Endothelial cell of umbilical vein (primary cell): ENCODE results near the gene ZIC4. TPM values are rescaled to one million over a fixed set of nuclear protein-coding genes. Genes with fewer than 3 reads are reported as not detected.

Experiments used
- BruUV-seq: library from RNA; stranded (reverse); fragments of 400-500 nt; replicated peaks from 2 replicates; lab custom pipeline; 2021; lab: Mats Ljungman, UMichigan
- CTCF ChIA-PET: fragments of 300-600, 350-600 bp; sonication (Branson Sonifier 250); formaldehyde crosslinking; loops from one replicate; lab custom pipeline; 2021; ENCODE audit warnings: antibody characterized with exemption, inconsistent platforms; lab: Charles Lee
- POLR2A ChIA-PET: fragments of 300-600, 350-600 bp; sonication (Branson Sonifier 250); formaldehyde crosslinking; loops from one replicate; lab custom pipeline; 2021; ENCODE audit warnings: antibody characterized with exemption, inconsistent platforms; lab: Charles Lee
- DNase-seq: peaks from one replicate; pipeline ENCODE4 v3.0.0-alpha.2; 2011; ENCODE audit warnings: low read depth, low spot score
- FAIRE-seq: peaks from 2 replicates; lab custom pipeline; 2011; peaks lifted over from hg19 to GRCh38; lab: Jason Lieb, UNC
- H2AFZ ChIP-seq: 2 replicates; pipeline ENCODE4 v1.6.0; 2012; ENCODE audit warnings: low read depth, low read length, control low read depth, inconsistent platforms
- H3K27ac ChIP-seq: 2 replicates; pipeline ENCODE4 v1.5.1; 2011; ENCODE audit warnings: low read depth, mild to moderate bottlenecking, control low read depth, low read length, moderate library complexity; ENCODE audit not compliant: insufficient read depth
- H3K27me3 ChIP-seq, 2 experiments: 2 replicates each; pipeline versions ENCODE4 v1.6.0 to v1.6.1; 2011; ENCODE audit warnings: low read length in 2 of 2, mixed read lengths in 1 of 2; ENCODE audit not compliant: control insufficient read depth in 2 of 2, insufficient read depth in 2 of 2
- H3K36me3 ChIP-seq, 2 experiments: 2 replicates in 1 of 2; 3 replicates in 1 of 2; pipeline ENCODE4 v1.5.1; 2011; ENCODE audit warnings: low read length in 2 of 2, mild to moderate bottlenecking in 1 of 2, moderate library complexity in 1 of 2; ENCODE audit not compliant: control insufficient read depth in 2 of 2, insufficient read depth in 2 of 2; ENCODE audit errors: extremely low read depth in 1 of 2
- H3K4me1 ChIP-seq: 3 replicates; pipeline ENCODE4 v1.5.1; 2011; ENCODE audit warnings: mild to moderate bottlenecking, low read length; ENCODE audit not compliant: control insufficient read depth, insufficient read depth; ENCODE audit errors: extremely low read depth
- H3K4me2 ChIP-seq: 2 replicates; pipeline ENCODE4 v1.6.1; 2011; ENCODE audit warnings: low read length, control low read depth, mixed read lengths; ENCODE audit not compliant: insufficient read depth
- H3K4me3 ChIP-seq, 3 experiments: fragments of 200-600 bp in 1 of 3; sonication (generic), shearing (Covaris generic) in 1 of 3; replicated peaks in 1 of 3; 2 replicates each; pipeline ENCODE4 v1.5.1; 2011 to 2016; ENCODE audit warnings: control low read depth in 3 of 3, low read length in 3 of 3, mild to moderate bottlenecking in 2 of 3, inconsistent platforms in 1 of 3, low read depth in 1 of 3, moderate library complexity in 1 of 3; ENCODE audit not compliant: insufficient read depth in 1 of 3
- H3K79me2 ChIP-seq: 2 replicates; pipeline ENCODE4 v1.6.0; 2012; ENCODE audit warnings: low read length, inconsistent platforms; ENCODE audit not compliant: control insufficient read depth, insufficient read depth
- H3K9ac ChIP-seq: replicated peaks from 2 replicates; pipeline ENCODE3; 2011; ENCODE audit warnings: low read length, control low read depth; ENCODE audit not compliant: insufficient read depth; ENCODE audit errors: extremely low read depth
- H3K9me1 ChIP-seq: replicated peaks from 3 replicates; pipeline ENCODE4 v1.6.0; 2011; ENCODE audit warnings: mild to moderate bottlenecking, low read length; ENCODE audit not compliant: control insufficient read depth, insufficient read depth; ENCODE audit errors: extremely low read depth
- H3K9me3 ChIP-seq: replicated peaks from 2 replicates; pipeline ENCODE4 v1.5.1; 2012; ENCODE audit warnings: low read length, inconsistent platforms; ENCODE audit not compliant: control insufficient read depth, insufficient read depth
- H4K20me1 ChIP-seq: replicated peaks from 2 replicates; pipeline ENCODE3; 2011; ENCODE audit warnings: mild to moderate bottlenecking, low read length; ENCODE audit not compliant: control insufficient read depth, insufficient read depth; ENCODE audit errors: extremely low read depth
- EZH2 ChIP-seq: IDR thresholded peaks from 2 replicates; pipeline ENCODE4 v1.6.1; 2012; ENCODE audit warnings: borderline replicate concordance, low read depth, mild to moderate bottlenecking, moderate library complexity, low read length, inconsistent platforms; ENCODE audit not compliant: severe bottlenecking
- FOS ChIP-seq: IDR thresholded peaks from 2 replicates; pipeline ENCODE4 v1.6.1; 2011; ENCODE audit warnings: mild to moderate bottlenecking, low read length, moderate library complexity, borderline replicate concordance; ENCODE audit not compliant: insufficient read depth
- GATA2 ChIP-seq: IDR thresholded peaks from 2 replicates; pipeline ENCODE4 v1.7.0; 2011; ENCODE audit warnings: low read depth, mild to moderate bottlenecking, moderate library complexity, mixed read lengths, low read length; ENCODE audit not compliant: insufficient read length, insufficient read depth
- JUN ChIP-seq: IDR thresholded peaks from 2 replicates; pipeline ENCODE4 v1.6.1; 2011; ENCODE audit warnings: borderline replicate concordance, low read depth; ENCODE audit not compliant: insufficient read length, insufficient read depth
- MYC ChIP-seq: IDR thresholded peaks from one replicate; pipeline ENCODE4 v1.6.1; 2011; ENCODE audit warnings: mild to moderate bottlenecking, low read depth, low read length
- POLR2A ChIP-seq: IDR thresholded peaks from 2 replicates; pipeline ENCODE4 v1.6.1; 2012; ENCODE audit warnings: low read depth, mild to moderate bottlenecking, control low read depth, low read length
- POLR2AphosphoS5 ChIP-seq: IDR thresholded peaks from 2 replicates; pipeline ENCODE4 v1.6.1; 2012; ENCODE audit warnings: low read depth, mild to moderate bottlenecking, control low read depth, low read length, moderate library complexity; ENCODE audit not compliant: insufficient read depth
- dilution Hi-C: fragments of 300-500 bp; cut with MboI; formaldehyde crosslinking; loops from one replicate; pipeline ENCODE4 v1.15.0; 2019; ENCODE audit warnings: low sequenced_read_pairs; ENCODE audit not compliant: extremely low pct_ligation_motif_present
- intact Hi-C: fragments of 100-400 bp; cut with micrococcal nuclease; formaldehyde crosslinking; loops from one replicate; pipeline ENCODE4 v1.10.0; 2022
- polyA plus RNA-seq, 4 experiments: library from polyadenylated mRNA; depleted of rRNA in 3 of 4; stranded (reverse) in 3 of 4; unstranded in 1 of 4; fragments of >200 nt; gene quantifications; 2 replicates each; pipeline versions ENCODE4 v1.2.1 to v1.2.3, GENCODE V29; 2011 to 2012; ENCODE audit warnings: missing spikeins in 1 of 4
- total RNA-seq: library from RNA; stranded (reverse); gene quantifications from 2 replicates; pipeline ENCODE4 v1.2.3, GENCODE V29; 2021
- TF ChIP-seq, protein P1 (sequence below): IDR thresholded peaks from 2 replicates; pipeline ENCODE4 v1.6.1; 2011; ENCODE audit not compliant: insufficient read depth, insufficient read length
- TF ChIP-seq, protein P2 (sequence below), 2 donors: IDR thresholded peaks; 1 replicate in 1 of 2; 2 replicates in 1 of 2; pipeline ENCODE4 v1.5.1; 2011; ENCODE audit warnings: low read length in 2 of 2, mild to moderate bottlenecking in 2 of 2, moderate library complexity in 2 of 2, control low read depth in 1 of 2, inconsistent platforms in 1 of 2, low read depth in 1 of 2; ENCODE audit not compliant: insufficient read depth in 1 of 2; ENCODE audit errors: extremely low read depth in 1 of 2

Gene ZIC4
- total and polyA plus RNA-seq, 2 donors (not counting 3 experiments of a cell fraction or from before 2014, with no cell fraction given): not detected

GRCh38 chr3:147415874-147416273 is 9.5 kb upstream of the ZIC4 start:
- H3K27ac ChIP-seq: no peak overlapping the region
- no peaks in the 10 kb centered on the region for H3K79me2 ChIP-seq
- CTCF ChIA-PET: interaction anchor here (0.8 to 2.2 kb wide), 5 partner anchors 32 to 668 kb away, joined by 3 to 14 read pairs (median 5); no protein-coding TSS in a partner anchor
- POLR2A ChIA-PET: no interaction called here
- BruUV-seq: no TSS peak
- intact Hi-C loops (loop anchor here (10.0 kb wide), 2 partner anchors 291 to 399 kb away; no protein-coding TSS in a partner anchor), dilution Hi-C loops (no loop called here)
- H3K4me3 ChIP-seq: no peak overlapping the region
- H3K27me3 ChIP-seq: peaks cover 90 to 99% of the 10 kb centered on the region in 2 experiments
- H2AFZ ChIP-seq: no peak overlapping the region
- H3K9me3 ChIP-seq: no peaks in the 10 kb centered on the region
- peaks cover 7% of the 10 kb centered on the region for H3K4me1 ChIP-seq
- no peaks in the 10 kb centered on the region for H3K9me1 ChIP-seq
- DNase-seq (no peak), FAIRE-seq (no peak)
- TF ChIP-seq, protein P1, sequence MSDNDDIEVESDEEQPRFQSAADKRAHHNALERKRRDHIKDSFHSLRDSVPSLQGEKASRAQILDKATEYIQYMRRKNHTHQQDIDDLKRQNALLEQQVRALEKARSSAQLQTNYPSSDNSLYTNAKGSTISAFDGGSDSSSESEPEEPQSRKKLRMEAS: no peak
- TF ChIP-seq, protein P2, sequence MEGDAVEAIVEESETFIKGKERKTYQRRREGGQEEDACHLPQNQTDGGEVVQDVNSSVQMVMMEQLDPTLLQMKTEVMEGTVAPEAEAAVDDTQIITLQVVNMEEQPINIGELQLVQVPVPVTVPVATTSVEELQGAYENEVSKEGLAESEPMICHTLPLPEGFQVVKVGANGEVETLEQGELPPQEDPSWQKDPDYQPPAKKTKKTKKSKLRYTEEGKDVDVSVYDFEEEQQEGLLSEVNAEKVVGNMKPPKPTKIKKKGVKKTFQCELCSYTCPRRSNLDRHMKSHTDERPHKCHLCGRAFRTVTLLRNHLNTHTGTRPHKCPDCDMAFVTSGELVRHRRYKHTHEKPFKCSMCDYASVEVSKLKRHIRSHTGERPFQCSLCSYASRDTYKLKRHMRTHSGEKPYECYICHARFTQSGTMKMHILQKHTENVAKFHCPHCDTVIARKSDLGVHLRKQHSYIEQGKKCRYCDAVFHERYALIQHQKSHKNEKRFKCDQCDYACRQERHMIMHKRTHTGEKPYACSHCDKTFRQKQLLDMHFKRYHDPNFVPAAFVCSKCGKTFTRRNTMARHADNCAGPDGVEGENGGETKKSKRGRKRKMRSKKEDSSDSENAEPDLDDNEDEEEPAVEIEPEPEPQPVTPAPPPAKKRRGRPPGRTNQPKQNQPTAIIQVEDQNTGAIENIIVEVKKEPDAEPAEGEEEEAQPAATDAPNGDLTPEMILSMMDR (IDR thresholded peaks at IDR 0.05; ENCODE audit: extremely low read depth in 1 of 2, insufficient read depth in 1 of 2, low read depth in 1 of 2, low read length in 2 of 2): no peak
- TF ChIP-seq MYC: no peak
- TF ChIP-seq GATA2: no peak
- TF ChIP-seq JUN: no peak
- no peak for TF ChIP-seq POLR2AphosphoS5
- no peak for TF ChIP-seq POLR2A
- no peak for TF ChIP-seq FOS
- TF ChIP-seq EZH2: no peak
- no peaks in the 10 kb centered on the region for H3K36me3 ChIP-seq
- no peaks in the 10 kb centered on the region for H4K20me1 ChIP-seq
- no peak overlapping the region for H3K4me2 ChIP-seq
- no peak overlapping the region for H3K9ac ChIP-seq
